Neutrophil (primary cell): Measurements from ENCODE around the gene TMEM121.

ENCODE experiments used
- H3K27ac ChIP-seq: fragments of 200-600 bp; sonication (generic); 2 replicates; pipeline ENCODE4 v1.5.1; 2016; ENCODE audit warnings: mild to moderate bottlenecking, moderate library complexity
- H3K27me3 ChIP-seq: fragments of 200-600 bp; sonication (generic); 2 replicates; pipeline ENCODE4 v1.6.0; 2016; ENCODE audit warnings: mild to moderate bottlenecking
- H3K36me3 ChIP-seq: fragments of 200-600 bp; sonication (generic); 2 replicates; pipeline ENCODE4 v1.5.1; 2017
- H3K4me1 ChIP-seq, 2 experiments: fragments of 200-600 bp in 1 of 2; sonication (generic) in 1 of 2; 1 replicate in 1 of 2; 2 replicates in 1 of 2; pipeline versions ENCODE4 v1.5.1 to v1.6.1; 2013 to 2016; ENCODE audit warnings: low read depth in 1 of 2, low read length in 1 of 2, mild to moderate bottlenecking in 1 of 2, moderate library complexity in 1 of 2; ENCODE audit not compliant: control insufficient read depth in 1 of 2, insufficient read depth in 1 of 2
- H3K4me3 ChIP-seq, 2 experiments: fragments of 200-600 bp in 1 of 2; sonication (generic) in 1 of 2; 1 replicate in 1 of 2; 2 replicates in 1 of 2; pipeline ENCODE4 v1.5.1; 2013 to 2016; ENCODE audit warnings: low read depth in 1 of 2, low read length in 1 of 2, mild to moderate bottlenecking in 1 of 2, moderate library complexity in 1 of 2
- H3K9me3 ChIP-seq: fragments of 200-600 bp; sonication (generic); 2 replicates; pipeline ENCODE4 v1.5.1; 2016
- CTCF ChIP-seq: fragments of 200-600 bp; sonication (generic); IDR thresholded peaks from 2 replicates; pipeline ENCODE4 v1.5.1; 2016; ENCODE audit warnings: antibody characterized with exemption

The TMEM121 gene

GRCh38 chr14:105530285-105531087, 4.1 kb downstream of the TMEM121 start:
- TF ChIP-seq CTCF, result no peak
- Histone ChIP-seq H3K36me3 (no peaks in the 10 kb centered on the region), H3K9me3 (no peaks in the 10 kb centered on the region), H3K27ac (no peak overlapping the region), H3K27me3 (peaks cover 66% of the 10 kb centered on the region), H3K4me1 (peaks cover 13 to 25% of the 10 kb centered on the region in 2 experiments), H3K4me3 (no peak overlapping the region)

- Histone ChIP-seq H3K27me3 (peaks cover 58% of the 10 kb centered on the region), H3K4me1 (peaks cover 13 to 22% of the 10 kb centered on the region in 2 experiments)
- no peak for TF ChIP-seq CTCF
These were observed 4.9 kb downstream of the TMEM121 start for GRCh38 chr14:105531088-105531893.

GRCh38 chr14:105531894-105532623, 5.7 kb downstream of the TMEM121 start:
- Histone ChIP-seq H3K4me1 (peaks cover 13 to 17% of the 10 kb centered on the region in 2 experiments), H3K27ac (no peak overlapping the region), H3K4me3 (no peak overlapping the region), H3K9me3 (no peaks in the 10 kb centered on the region), H3K27me3 (peaks cover 55% of the 10 kb centered on the region), H3K36me3 (no peaks in the 10 kb centered on the region)
- no peak for TF ChIP-seq CTCF

More at GRCh38 chr14:105531088-105531893, 4.9 kb downstream of the TMEM121 start:
- no peaks in the 10 kb centered on the region for H3K9me3 ChIP-seq
- no peaks in the 10 kb centered on the region for H3K36me3 ChIP-seq
- H3K4me3 ChIP-seq, result no peak overlapping the region
- H3K27ac ChIP-seq, result no peak overlapping the region

GRCh38 chr14:105532735-105533141, 6.4 kb downstream of the TMEM121 start:
- Histone ChIP-seq H3K36me3 (no peaks in the 10 kb centered on the region), H3K4me3 (no peak overlapping the region)
- no peak for TF ChIP-seq CTCF

GRCh38 chr14:105533391-105533790, 7.0 kb downstream of the TMEM121 start:
- H3K9me3 ChIP-seq, result no peaks in the 10 kb centered on the region
- no peak for TF ChIP-seq CTCF
- H3K27ac ChIP-seq, result no peak overlapping the region
- no peak overlapping the region for H3K4me3 ChIP-seq
- H3K27me3 ChIP-seq, result peaks cover 55% of the 10 kb centered on the region
- H3K36me3 ChIP-seq, result no peaks in the 10 kb centered on the region
- H3K4me1 ChIP-seq, result peaks cover 6 to 8% of the 10 kb centered on the region in 2 experiments

More at GRCh38 chr14:105532735-105533141, 6.4 kb downstream of the TMEM121 start:
- H3K9me3 ChIP-seq, result no peaks in the 10 kb centered on the region
- H3K27ac ChIP-seq, result no peak overlapping the region
- H3K27me3 ChIP-seq, result peaks cover 55% of the 10 kb centered on the region
- H3K4me1 ChIP-seq, result peaks cover 12% of the 10 kb centered on the region in 2 experiments
